Retinal pigment epithelial cell (primary cell): ENCODE measurements around the gene CATSPERD.

ENCODE experiments used
- DNase-seq: peaks from one replicate; pipeline ENCODE4 v3.0.0-alpha.2; 2010; ENCODE audit warnings: low read depth
- H3K4me3 ChIP-seq: 2 replicates; pipeline ENCODE4 v1.5.1; 2011; ENCODE audit warnings: mild to moderate bottlenecking, low read length, control low read depth, moderate library complexity
- TF ChIP-seq, protein P1 (sequence below): conservative IDR thresholded peaks from 2 replicates; pipeline ENCODE4 v1.5.1; 2011; ENCODE audit warnings: low read depth, low read length, control low read depth, inconsistent platforms

Gene CATSPERD

DNA sequence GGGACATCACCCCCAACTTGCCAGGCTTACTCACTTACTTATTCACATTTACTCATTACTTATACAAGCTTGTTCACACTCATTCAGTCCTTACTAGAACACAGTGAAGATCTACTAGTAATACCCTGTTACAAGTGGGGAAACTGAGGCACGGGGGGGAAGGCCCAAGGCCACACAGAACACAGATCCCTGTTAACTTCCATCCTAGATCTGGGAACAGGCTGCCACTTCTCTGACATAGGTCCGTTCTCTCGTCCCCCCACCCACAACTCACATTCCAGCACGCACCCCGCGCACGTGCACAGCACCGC, 83.0 kb downstream of the CATSPERD start:
- DNase-seq: no peak
- peak overlapping the region; percentile 33 for H3K4me3 ChIP-seq
- TF ChIP-seq, protein P1, sequence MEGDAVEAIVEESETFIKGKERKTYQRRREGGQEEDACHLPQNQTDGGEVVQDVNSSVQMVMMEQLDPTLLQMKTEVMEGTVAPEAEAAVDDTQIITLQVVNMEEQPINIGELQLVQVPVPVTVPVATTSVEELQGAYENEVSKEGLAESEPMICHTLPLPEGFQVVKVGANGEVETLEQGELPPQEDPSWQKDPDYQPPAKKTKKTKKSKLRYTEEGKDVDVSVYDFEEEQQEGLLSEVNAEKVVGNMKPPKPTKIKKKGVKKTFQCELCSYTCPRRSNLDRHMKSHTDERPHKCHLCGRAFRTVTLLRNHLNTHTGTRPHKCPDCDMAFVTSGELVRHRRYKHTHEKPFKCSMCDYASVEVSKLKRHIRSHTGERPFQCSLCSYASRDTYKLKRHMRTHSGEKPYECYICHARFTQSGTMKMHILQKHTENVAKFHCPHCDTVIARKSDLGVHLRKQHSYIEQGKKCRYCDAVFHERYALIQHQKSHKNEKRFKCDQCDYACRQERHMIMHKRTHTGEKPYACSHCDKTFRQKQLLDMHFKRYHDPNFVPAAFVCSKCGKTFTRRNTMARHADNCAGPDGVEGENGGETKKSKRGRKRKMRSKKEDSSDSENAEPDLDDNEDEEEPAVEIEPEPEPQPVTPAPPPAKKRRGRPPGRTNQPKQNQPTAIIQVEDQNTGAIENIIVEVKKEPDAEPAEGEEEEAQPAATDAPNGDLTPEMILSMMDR: no peak

DNA sequence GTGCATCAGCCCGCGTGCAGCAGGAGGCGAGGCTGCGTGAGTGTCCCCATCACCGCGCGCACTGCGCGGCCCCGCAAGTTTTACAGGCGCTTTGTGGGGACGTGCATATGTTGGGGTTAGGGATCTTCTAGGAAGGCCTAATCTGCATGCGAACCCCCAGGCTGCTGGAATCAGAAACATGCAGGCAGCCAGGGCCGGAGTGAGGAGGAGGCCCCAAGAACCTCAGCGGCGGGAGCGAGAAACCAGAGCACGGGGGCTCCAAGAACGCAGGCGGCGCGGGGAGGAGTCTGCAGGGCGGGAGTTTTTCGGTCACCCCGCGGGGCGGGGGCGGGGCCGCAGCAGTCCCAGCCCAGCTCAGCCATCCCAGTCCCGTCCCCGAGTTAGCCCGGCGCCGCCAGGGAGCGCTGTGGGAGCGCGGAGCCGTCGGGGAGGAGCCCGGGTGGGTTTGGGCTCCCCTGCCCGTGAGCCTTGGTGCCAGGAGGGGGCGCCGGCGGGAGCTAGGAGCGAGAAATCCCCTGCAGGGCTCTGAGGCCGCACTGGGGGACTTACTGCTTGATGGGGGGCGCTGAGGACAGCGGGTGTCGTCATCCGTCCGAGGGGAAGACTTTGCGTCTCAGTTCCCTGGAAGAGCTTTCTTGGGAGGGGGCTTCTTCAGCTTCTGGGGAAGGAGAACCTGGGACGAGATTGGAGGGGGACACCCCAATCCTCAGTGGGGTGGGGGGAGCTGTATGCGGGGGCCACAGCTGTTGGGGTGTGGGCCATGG, 83.5 kb downstream of the CATSPERD start:
- H3K4me3 ChIP-seq: peak overlapping the region; percentile 33
- peak; percentile 40 for DNase-seq
- TF ChIP-seq, protein P1: peak; percentile 94

DNA sequence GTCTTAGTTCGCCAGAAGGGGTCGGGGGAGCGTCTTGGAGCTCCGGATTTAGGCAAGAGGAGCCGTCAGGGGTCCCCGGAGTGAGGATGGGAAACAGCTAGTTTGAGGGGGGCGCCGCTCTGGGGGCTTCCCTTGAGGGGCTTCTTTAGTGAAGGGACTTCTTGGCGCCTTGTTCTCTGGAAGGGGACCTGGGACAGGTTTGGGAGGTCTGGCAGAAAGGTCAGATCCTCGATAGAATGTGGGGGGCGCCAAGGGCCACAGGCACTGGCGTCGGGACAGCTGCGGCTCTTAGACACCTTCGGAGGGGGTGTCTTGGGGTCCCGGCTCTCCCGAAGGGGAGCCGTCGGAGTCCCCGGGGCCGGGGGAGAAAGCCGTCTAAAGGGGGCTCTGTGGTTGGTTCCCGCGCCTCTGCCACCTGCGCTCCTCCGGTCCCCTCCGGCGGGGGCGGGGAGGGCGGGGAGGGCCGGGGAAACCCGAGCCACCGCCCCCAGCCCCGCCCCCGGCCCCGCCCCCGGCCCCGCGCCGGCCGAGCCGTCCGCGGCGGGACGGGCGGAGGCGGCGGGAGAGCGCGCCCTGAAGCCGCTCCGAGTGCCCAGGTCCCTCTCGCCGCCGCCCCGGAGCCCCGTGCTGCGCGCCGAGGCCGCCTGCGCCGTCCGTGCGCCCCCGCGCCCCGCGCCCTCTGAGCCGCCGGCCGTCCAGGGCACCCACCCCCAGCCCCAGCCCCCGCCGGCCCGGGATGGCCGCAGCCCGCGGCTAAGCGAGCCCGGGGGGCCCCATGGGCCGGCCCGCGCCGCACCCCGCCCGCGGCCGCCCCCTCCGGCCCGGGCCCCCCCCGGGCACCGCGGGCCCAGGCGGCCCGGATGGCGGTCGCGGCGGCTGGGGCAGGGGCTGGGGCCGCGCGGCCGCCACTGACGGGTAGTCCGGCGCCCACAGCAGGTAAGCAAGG, 84.4 kb downstream of the CATSPERD start, which contains the start of gene NRTN:
Gene NRTN (plus strand): TSS at position 552 of the 946 bp plus-strand sequence. CDS start 19,099 bp downstream, outside the sequence.
- peak within 1 kb of the TSS; percentile 33 for H3K4me3 ChIP-seq
- TF ChIP-seq, protein P1: no peak
- no peak for DNase-seq

DNA sequence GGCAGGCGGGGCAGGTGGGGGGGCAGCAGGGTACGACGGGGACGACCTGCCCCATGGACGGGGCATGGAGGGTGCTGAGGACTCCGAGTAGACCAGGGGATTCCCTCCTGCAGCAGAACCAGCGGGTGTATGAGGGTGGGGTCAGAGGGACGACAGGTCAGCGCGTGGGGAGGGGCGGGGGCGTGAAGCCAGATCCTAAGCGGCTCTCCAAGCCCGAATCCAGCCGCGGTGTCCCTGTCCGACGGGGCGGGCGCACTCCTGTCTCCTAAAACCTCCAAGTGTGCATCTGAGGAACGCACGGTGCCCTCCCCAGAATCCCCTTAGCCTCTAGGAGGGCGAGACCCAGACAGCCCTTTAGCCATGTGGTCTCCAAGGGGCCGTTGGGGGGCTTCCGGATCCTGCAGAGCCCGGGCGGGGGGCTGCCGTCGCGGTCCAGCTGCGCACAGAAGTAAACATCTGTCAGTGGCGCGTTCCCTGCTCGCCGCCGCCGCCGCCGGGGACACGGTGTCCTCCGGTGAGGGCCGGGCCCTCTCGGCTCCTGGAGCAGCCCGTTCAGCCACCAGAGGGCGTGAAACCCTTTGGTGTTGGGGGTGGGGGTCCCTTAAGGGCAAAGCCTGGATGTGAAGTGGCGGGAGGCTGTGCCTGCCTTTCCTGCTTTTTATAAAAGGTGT, 85.2 kb downstream of the CATSPERD start:
- TF ChIP-seq, protein P1: peak; percentile 74
- no peak for DNase-seq
- no peak overlapping the region for H3K4me3 ChIP-seq

DNA sequence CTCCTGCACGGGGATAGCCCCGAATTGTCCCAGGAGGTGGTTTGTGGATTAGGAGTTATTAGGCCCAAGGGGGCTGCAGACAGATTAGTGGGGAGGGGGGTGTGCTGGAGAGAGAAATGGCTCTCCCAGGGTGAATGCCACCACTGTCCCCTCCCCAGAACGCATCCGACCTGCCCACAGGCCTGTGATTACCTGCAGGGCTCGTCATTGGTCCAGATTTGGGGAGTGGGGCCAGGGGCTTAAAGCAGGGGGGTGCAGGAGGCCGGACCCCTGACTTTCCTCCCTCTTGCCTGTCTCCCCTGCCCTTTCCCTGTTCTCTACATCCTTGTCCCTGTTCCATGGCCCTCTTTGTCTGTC, 85.7 kb downstream of the CATSPERD start:
- TF ChIP-seq, protein P1: no peak
- no peak overlapping the region for H3K4me3 ChIP-seq
- no peak for DNase-seq

DNA sequence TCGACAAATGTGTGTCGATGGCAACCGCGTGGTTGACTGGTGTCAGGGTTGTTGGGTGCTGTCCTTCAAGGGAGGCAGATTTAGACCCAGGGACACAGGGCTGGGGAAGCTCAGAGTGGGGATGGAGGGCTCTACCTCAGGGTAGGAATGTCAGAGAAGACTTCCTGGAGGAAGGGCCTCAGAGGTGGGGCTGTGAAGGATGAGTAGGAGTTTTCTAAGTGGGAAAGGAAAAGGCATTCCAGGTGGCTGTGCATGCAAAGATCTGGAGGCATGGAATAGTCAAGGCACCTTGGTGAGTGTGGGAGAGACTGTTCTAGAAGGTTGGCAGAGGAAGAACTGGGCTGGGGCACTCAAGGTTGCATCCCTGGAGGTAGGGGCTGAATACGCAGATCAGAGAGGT, 86.5 kb downstream of the CATSPERD start:
- TF ChIP-seq, protein P1: no peak
- DNase-seq: no peak
- no peak overlapping the region for H3K4me3 ChIP-seq
